GM19240 (cell line): ENCODE results near the gene PCDHGC4.
A peak's percentile ranks its signal among the peaks of the same experiment; 100 is the strongest.

Source experiments
- DNase-seq: peaks from one replicate; pipeline ENCODE4 v3.0.0; 2011; ENCODE audit warnings: low spot score; ENCODE audit not compliant: insufficient read length

The PCDHGC4 gene

GRCh38 chr5:141512390-141512910 is 27.6 kb downstream of the PCDHGC4 start:
- DNase-seq, result peak; percentile 58

- no peak for DNase-seq
Observed at GRCh38 chr5:141512911-141513626, 28.2 kb downstream of the PCDHGC4 start.

- DNase-seq, result no peak
Observed at GRCh38 chr5:141513627-141514329, 28.9 kb downstream of the PCDHGC4 start.

DNA sequence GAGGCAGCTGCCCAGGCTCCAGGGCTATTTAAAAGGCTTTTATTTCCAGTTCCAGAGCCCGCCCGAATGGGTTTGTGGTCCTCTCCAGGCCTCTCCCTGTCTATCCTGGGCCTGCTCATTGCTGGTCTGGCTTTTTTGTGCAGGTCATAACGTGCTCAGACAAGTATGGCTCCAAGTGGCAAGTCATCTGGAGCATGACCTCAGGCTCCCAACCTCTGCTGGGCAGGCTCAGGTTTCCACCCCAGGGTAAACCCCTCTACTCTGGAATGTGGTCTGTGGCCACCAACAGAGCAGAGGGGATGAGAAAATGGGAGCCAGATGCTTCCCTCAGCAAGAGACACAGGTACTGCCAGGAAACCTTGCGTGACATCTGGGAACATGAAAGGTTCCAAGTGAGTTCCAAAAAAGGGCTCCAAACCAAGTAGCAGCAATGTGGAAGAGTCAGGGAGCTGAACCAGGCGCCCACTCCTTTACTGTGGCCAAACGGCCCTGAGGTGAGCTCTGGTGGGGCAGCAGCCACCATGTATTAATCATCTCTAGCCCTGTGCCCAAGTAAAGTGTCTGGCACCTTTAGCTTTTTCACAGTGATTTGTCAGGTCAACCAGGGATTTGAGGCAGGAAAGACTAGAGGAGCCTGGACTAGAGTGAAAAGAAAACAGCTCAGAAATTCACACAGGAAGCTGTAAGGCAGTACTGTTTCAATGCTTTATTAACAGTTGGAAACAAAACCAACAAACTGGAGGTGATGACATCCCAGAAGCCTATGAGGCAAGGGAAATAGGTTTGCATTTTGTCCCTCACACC is 29.7 kb downstream of the PCDHGC4 start:
- DNase-seq, result no peak

DNA sequence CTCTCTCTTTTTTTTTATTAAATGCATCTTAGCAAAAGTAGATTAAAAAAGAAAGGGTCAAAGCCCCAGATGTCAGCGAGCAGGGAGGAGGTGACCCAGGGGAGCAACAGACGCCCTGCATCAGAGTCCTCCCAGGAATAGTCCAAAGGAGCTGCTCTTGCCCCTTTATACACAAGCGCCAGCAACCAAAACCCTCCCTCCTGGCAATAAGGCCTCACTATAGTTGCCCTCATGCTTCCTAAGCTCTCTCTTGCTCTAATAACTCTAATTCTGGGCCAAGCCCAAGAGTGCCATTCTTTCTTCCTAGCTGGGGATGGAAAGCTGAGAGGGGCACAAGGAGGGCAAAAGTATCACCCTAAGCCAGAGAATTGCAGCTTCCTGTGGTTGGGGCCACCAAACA is 30.3 kb downstream of the PCDHGC4 start:
- no peak for DNase-seq

DNA sequence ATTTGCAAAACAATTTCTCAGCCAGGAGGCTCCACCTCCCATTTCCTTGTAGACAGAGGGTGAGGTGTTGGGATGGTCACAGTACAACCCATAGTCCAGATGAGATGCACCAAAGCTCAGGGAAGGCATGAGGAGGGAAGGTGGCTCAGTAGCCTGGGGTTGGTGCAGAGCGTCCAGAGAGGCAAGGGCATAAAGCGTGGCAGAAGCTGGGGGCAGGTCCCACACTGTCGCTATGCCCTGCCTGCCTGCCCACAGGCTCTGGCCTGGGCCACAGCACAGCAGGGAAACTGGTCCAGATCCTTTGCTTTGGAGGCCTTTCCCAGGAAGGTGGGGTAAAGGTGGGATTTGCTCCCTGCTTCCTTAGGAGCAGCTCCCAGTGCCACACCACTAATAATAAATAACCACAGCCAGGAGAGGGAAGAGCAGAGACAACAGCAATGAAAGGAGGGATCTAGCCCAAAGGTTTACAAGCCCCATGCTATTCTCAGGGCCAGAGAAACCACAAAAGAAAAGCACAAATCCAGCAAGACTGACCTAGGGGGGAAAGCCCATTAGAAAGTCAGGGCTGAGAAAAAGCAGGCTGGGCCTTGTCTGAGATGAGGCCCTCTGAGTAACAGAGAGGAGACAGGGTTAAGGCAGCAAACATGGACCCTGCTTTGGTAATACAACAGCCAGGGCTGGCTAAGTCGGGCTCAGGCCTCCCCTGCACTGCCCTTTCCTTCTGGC is 31.3 kb downstream of the PCDHGC4 start:
- DNase-seq, result no peak

GRCh38 chr5:141516672-141517025 is 31.8 kb downstream of the PCDHGC4 start:
- no peak for DNase-seq

DNA sequence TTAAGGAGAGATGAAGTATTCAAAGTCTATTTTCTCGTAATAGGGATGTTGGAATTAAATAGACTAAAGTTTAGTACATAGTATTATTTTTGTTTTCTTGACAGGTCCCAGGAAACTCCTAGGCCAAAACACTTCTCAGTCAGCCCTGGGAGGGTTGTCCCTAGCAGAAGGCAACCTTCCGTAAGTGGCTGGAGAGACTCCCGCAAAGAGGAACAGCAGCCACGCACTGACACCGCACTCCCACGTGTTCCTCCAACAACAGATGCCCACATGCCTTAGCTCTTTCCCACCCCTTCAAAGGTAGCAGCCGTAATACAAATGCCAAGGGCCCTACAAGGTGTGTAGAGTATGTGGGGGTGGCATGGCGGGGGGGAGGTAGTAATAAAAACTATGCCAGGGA is 32.5 kb downstream of the PCDHGC4 start:
- no peak for DNase-seq

- no peak for DNase-seq
Observed at GRCh38 chr5:141517880-141518617, 33.2 kb downstream of the PCDHGC4 start.

GRCh38 chr5:141518618-141519015 is 33.8 kb downstream of the PCDHGC4 start:
- no peak for DNase-seq

DNA sequence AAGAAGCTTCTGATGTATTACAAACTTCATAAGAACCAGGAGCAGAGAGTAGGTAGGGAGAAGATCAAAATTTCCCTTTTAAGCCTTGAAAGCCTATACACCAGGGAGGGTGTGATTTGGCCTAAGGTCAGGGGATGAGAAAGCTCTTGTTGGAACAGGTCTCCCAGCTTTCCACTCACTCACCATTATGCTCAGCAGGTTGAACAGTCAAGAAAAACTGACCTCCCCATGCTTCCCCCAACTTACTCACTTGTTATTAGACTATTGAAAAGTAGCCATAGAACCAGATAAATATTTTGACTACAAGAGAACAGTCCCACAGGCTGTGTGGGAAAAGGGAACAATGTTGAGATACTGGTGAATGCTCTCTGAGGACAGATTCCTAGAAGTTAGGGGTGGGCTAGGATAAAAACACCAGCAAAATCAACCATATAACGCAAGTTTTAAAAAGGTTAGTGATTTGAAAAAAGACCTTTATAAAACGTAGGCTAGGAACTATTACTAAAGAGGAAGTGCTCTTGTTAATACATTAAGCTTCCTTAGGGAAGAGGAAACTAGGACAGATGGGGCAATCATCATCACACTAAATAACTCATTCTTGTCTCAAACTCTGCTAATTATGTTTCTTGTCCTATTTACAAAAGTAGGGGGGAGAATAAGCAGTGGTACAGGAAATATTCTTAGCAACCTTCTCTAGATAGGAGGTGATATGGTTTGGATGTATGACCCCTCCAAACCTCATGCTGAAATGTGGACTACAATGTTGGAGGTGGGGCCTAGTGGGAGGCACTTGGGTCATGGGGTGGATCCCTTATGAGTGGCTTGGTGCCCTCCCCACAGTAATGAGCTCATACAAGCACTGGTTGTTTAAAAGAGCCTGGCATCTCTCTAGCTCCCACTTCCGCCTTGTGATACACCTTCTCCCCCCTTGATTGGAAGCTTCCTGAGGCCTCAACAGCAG is 35.1 kb downstream of the PCDHGC4 start:
- DNase-seq, result no peak

DNA sequence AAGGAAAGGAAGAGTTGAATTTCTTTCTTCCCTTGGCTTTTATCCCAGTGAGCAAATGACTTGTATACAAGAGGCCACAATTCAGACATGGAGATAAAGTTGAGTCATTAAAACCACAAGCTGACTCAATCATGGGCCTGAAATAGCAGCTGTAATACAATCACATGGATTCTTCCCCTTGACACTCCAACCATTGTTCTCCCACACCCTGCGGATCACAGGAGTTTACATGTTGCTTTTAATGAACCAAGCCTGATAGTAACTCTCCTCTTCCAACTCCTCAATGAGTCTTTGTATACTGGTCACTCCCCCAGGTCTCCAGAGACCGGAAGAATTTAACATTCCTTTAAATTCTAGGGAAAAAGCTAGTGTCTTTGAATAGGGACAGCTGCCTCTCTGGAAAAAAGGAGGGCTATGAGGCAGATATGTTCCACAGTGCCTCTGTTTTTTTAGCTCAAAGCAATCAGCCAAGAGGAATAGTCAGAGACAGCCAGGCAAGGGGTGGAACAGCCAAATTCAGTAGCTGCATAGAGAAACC is 36.5 kb downstream of the PCDHGC4 start:
- DNase-seq, result no peak

DNA sequence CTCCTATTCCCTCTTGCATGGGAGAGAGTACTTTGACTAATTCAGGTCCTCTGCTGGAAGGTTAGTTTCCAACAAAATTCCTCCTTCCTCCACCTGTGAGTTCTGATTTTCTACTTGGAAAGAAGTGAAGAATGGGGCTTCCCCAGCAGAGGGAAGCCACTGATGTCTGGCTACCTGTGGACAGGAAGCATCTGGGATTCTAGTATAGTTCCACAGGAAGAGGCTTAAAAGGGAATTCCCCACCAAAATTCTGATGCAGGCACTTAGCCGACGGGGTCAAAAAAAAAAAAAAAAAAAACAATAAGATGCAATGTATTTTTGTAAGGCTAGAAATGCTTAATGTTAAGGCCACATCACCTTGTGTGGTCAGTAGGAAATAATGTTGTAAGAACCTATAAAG is 37.5 kb downstream of the PCDHGC4 start:
- no peak for DNase-seq

DNA sequence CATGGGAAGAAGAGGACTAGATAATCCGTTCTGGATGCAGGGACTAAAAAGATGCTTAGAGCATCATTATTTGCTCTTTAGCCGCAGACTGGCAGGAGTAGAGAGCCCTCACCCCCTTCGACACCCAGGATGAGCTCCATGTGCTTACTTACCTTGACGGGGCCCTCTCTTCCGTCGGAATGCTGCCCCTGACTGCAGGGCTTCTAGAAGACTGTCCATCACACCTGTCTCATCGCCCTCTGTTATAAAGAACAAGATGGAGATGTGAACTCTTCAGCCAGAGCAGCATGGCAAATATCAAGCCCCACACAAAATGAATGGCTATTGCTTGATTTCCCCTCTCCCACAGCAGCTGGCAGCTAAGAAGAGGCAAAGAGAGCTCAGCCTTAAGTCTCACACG is 39.2 kb downstream of the PCDHGC4 start:
- DNase-seq, result no peak

DNA sequence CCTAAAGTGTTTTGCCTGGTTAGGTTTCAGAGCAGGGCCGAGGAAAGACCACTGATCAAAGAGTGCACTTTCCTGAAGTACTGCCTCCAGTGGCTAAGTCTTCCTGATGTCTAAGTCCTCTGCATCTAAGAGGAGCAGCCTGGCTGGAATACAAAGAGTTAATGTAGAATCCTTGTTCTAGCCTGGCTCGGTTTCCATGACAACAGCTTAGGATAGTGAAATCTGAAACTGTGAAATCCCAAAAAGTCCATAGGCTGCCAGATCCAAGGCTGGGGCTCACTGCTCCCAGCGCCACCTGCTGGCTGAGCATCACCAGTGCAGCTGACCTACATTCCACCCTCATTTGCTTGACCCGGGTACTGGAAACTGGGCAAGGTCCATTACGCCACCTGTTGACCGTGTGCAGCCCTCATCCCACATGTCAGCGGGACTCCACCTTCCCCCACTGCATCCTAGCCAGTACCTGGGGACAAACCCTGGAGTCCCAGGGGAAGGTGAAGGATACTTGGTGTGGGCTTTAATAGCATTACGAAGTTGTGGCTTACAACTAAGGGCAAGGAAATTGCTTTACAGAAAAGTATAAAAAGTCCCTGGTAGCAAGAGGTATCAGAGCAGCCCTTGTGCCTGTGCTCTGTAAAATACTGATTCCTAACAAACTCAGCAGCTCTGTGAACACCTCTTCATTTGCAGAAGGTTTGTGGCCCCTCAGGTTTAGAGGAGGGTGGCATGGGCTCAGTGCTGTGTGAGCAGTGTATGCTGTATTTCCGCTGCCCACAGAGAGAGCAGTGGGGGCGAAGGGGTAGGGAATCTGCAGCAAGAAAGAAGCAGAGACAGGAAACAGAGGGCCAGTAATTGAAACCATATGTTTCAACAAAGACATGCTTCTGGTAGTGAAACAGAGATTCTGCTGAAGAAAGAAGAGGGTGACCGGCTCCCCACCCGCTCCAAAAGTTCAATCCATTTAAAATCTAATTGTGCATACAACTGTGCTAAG is 40.1 kb downstream of the PCDHGC4 start:
- DNase-seq, result no peak

- no peak for DNase-seq
Observed at GRCh38 chr5:141525653-141526052, 40.8 kb downstream of the PCDHGC4 start.

DNA sequence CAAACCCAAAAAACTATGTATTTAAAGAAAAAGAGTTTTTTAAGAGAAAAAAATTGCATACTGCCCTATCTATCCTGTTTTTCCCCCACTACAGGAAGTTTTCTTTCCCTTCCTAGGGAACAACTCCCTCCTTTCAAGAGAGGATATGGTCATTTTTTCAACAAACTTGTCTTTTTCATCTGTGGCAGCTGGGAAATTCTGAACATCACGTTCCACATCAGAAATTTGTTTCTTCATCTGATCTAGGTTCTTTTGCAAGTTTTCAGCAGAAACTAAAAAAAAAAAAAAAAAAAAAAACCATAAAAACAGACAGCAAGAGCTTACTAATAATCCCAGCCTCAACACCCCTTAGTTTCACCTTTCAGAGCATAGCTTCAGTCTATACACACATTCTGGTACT is 42.6 kb downstream of the PCDHGC4 start:
- no peak for DNase-seq
